SK-N-SH treated with all-trans-retinoic acid at 6 μM for 48 hours (cell line): Measurements from ENCODE around the gene COPZ2.
A peak's percentile ranks its signal among the peaks of the same experiment; 100 is the strongest.

Experiments used
- ATAC-seq: fragments of 200-7000 bp; cut with Tn5 transposase; 3 replicates; pipeline ENCODE4 v1.9.1; 2020; ENCODE audit warnings: mild to moderate bottlenecking, moderate library complexity
- CSDC2 ChIP-seq: fragments of 250-450 bp; sonication (Bioruptor Pico); IDR thresholded peaks from 2 replicates; pipeline ENCODE4 v1.5.0; 2020; ENCODE audit warnings: mild to moderate bottlenecking, moderate library complexity
- GLIS3 ChIP-seq: fragments of 250-450 bp; sonication (Bioruptor Pico); IDR thresholded peaks from 2 replicates; pipeline ENCODE4 v1.5.0; 2020; ENCODE audit warnings: mild to moderate bottlenecking, moderate library complexity
- ISL1 ChIP-seq: fragments of 250-450 bp; sonication (Bioruptor Pico); IDR thresholded peaks from 2 replicates; pipeline ENCODE4 v2.1.2; 2022; ENCODE audit warnings: mild to moderate bottlenecking, moderate library complexity
- OSR1 ChIP-seq: fragments of 250-450 bp; sonication (Bioruptor Pico); IDR thresholded peaks from 2 replicates; pipeline ENCODE4 v1.8.0; 2022; ENCODE audit warnings: moderate library complexity, mild to moderate bottlenecking, inconsistent platforms
- PPARA ChIP-seq: fragments of 250-450 bp; sonication (Bioruptor Pico); IDR thresholded peaks from 2 replicates; pipeline ENCODE4 v1.5.0; 2020; ENCODE audit warnings: mild to moderate bottlenecking, borderline replicate concordance
- RARB ChIP-seq: fragments of 250-450 bp; sonication (Bioruptor Pico); IDR thresholded peaks from 2 replicates; pipeline ENCODE4 v1.8.0; 2021; ENCODE audit warnings: mild to moderate bottlenecking, moderate library complexity
- TCF4 ChIP-seq: fragments of 250-450 bp; sonication (Bioruptor Pico); IDR thresholded peaks from 2 replicates; pipeline ENCODE4 v1.8.0; 2021; ENCODE audit warnings: mild to moderate bottlenecking, moderate library complexity, borderline replicate concordance
- TOX ChIP-seq: fragments of 250-450 bp; sonication (Bioruptor Pico); IDR thresholded peaks from 2 replicates; pipeline ENCODE4 v1.8.0; 2021; ENCODE audit warnings: mild to moderate bottlenecking, moderate library complexity, borderline replicate concordance
- ZC3H10 ChIP-seq: fragments of 250-450 bp; sonication (Bioruptor Pico); IDR thresholded peaks from 2 replicates; pipeline ENCODE4 v1.5.1; 2021; ENCODE audit warnings: mild to moderate bottlenecking, moderate library complexity
- ZFP3 ChIP-seq: fragments of 250-450 bp; sonication (Bioruptor Pico); IDR thresholded peaks from 2 replicates; pipeline ENCODE4 v1.5.0; 2020; ENCODE audit warnings: mild to moderate bottlenecking, moderate library complexity
- ZFP30 ChIP-seq: fragments of 450-650 bp; formaldehyde crosslinking; IDR thresholded peaks from 2 replicates; pipeline ENCODE4 v1.5.0; 2022; ENCODE audit warnings: mild to moderate bottlenecking, moderate library complexity
- ZNF565 ChIP-seq: fragments of 450-650 bp; formaldehyde crosslinking; conservative IDR thresholded peaks from 2 replicates; pipeline ENCODE4 v1.5.0; 2020; ENCODE audit warnings: low read depth, mild to moderate bottlenecking, moderate library complexity
- ZNF70 ChIP-seq: fragments of 450-650 bp; formaldehyde crosslinking; IDR thresholded peaks from 2 replicates; pipeline ENCODE4 v1.5.0; 2020; ENCODE audit warnings: mild to moderate bottlenecking, moderate library complexity
- ZNF8 ChIP-seq: fragments of 450-650 bp; formaldehyde crosslinking; IDR thresholded peaks from 2 replicates; pipeline ENCODE4 v1.5.0; 2020; ENCODE audit warnings: mild to moderate bottlenecking, moderate library complexity
- TF ChIP-seq, protein P1 (sequence below): fragments of 250-450 bp; sonication (Bioruptor Pico); IDR thresholded peaks from 2 replicates; pipeline ENCODE4 v1.8.0; 2020; ENCODE audit warnings: mild to moderate bottlenecking, moderate library complexity, borderline replicate concordance
- TF ChIP-seq, protein P2 (sequence below): fragments of 250-450 bp; sonication (Bioruptor Pico); IDR thresholded peaks from 2 replicates; pipeline ENCODE4 v1.5.1; 2020; ENCODE audit warnings: low read depth, mild to moderate bottlenecking, moderate library complexity
- TF ChIP-seq, protein P3 (sequence below): fragments of 250-450 bp; sonication (Bioruptor Pico); IDR thresholded peaks from 2 replicates; pipeline ENCODE4 v1.5.1; 2021; ENCODE audit warnings: mild to moderate bottlenecking, moderate library complexity
- TF ChIP-seq, protein P4 (sequence below): fragments of 250-450 bp; sonication (Bioruptor Pico); IDR thresholded peaks from 2 replicates; pipeline ENCODE4 v1.5.0; 2020; ENCODE audit warnings: mild to moderate bottlenecking, moderate library complexity
- TF ChIP-seq, protein P5 (sequence below): fragments of 250-450 bp; sonication (Bioruptor Pico); IDR thresholded peaks from 2 replicates; pipeline ENCODE4 v1.8.0; 2021; ENCODE audit warnings: low read depth, mild to moderate bottlenecking, moderate library complexity, borderline replicate concordance

COPZ2 gene

DNA sequence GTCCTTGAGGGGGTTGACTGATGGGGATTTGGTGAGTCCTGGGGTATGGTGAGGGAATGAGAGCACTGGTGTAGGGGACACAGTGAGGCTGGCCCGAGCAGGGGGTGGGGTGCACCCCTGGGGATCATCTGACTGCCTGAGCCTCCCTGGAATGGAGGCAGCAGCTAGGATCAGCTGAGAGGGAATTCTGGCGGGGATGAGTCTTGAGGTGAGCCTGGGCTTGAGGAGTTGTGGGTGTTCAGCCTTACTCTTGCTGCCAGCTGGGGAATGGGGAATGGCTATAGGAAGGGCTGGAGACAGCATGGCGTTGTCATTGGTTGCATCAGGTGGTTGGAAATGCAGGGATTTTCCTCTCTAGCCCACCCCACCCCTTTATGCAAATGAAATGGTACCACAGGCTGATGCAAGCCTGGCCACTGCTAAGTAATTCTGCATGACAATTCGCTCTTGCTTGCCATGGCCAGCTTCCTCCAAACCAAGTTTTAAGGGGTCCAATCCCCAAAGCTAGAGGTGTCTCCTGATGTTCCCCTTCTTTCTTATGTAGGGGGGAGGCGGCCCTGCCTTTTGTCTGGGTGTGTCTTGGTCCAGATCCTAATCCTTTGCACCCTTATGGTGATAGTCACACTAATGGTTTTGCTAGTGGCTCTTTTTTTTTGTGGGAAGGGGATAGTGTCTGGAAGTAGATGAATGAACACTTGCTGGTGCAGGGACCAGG, 18.1 kb upstream of the COPZ2 start (continued):
- no peak for TF ChIP-seq GLIS3 (CRISPR knock-in tag)
- TF ChIP-seq ZNF565 = no peak
- no peak for TF ChIP-seq ISL1 (CRISPR knock-in tag)
- TF ChIP-seq, all 23 proteins: peak for 0

DNA sequence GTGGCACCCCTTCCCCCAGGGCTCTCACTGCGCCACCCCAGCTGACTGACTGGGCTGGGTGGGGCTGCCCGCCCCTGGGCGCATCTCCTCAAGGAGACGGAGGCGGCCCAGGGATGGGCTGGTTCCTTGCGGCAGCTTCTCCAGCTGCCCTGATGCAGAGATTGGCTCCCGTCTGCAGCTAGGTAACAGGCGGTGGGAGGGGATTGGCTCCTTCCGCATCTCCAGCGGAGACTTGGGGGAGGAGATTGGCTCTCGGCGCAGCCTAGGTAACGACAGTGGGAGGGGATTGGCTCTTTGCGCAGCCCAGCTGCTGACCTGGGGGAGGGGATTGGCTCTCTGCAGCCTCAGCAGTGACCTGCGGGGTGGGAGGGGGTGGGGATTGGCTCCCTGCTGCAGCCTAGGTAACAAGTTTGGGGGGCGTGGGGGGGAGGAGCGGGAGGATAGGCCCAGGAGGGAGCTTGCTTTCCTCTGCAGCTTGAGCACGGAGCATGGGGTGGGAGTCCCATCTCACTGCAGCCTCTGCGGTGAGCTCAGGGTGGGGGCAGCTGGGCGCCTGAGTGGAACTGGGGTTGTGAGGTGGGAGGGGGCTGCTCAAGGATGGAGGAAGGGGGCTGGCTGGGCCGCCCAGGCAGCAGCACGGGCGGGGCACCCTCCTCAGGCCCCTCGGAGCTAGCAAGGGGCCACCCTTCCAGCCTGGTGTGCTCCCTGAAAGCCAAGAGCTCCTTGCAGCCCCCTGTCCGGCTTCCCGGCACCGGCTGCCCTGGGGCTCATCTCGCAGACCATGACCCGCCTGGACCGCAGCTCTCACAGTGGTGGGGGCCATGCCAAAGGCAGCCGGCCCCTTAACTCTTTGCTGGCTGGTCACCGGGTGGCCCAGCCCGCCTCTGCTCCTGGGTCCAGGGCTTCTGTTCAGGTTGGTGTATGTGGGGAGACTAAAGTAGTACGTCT, 16.9 kb upstream of the COPZ2 start:
- peak; percentile 73 for ATAC-seq

DNA sequence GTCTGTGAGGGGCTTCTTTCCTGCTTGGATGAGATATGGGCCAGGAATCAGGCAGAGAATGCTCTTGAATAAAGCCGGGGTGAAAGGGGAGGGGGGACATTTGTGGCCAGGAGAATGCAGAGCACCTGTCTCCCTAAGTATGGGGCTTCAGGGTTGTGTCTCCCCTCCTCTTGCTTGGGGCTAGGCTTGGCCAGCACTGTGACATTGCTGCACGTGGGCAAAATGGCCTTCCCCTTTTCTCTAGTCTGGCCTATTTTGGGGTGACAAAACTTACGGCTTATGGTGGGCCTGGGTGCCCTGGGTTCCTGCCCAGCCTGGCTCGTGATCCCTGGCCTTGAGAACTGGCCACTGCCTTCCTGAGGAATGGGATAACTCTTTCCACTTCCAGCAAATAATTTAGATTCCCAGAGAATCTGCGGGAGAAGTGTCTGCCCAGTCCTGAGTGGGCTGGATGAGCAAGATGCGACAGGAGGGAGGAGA, 16.2 kb upstream of the COPZ2 start:
- TF ChIP-seq ZFP3 (CRISPR knock-in tag) = no peak
- TF ChIP-seq, protein P1, sequence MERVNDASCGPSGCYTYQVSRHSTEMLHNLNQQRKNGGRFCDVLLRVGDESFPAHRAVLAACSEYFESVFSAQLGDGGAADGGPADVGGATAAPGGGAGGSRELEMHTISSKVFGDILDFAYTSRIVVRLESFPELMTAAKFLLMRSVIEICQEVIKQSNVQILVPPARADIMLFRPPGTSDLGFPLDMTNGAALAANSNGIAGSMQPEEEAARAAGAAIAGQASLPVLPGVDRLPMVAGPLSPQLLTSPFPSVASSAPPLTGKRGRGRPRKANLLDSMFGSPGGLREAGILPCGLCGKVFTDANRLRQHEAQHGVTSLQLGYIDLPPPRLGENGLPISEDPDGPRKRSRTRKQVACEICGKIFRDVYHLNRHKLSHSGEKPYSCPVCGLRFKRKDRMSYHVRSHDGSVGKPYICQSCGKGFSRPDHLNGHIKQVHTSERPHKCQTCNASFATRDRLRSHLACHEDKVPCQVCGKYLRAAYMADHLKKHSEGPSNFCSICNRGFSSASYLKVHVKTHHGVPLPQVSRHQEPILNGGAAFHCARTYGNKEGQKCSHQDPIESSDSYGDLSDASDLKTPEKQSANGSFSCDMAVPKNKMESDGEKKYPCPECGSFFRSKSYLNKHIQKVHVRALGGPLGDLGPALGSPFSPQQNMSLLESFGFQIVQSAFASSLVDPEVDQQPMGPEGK (CRISPR knock-in tag) = no peak
- TF ChIP-seq, protein P2, sequence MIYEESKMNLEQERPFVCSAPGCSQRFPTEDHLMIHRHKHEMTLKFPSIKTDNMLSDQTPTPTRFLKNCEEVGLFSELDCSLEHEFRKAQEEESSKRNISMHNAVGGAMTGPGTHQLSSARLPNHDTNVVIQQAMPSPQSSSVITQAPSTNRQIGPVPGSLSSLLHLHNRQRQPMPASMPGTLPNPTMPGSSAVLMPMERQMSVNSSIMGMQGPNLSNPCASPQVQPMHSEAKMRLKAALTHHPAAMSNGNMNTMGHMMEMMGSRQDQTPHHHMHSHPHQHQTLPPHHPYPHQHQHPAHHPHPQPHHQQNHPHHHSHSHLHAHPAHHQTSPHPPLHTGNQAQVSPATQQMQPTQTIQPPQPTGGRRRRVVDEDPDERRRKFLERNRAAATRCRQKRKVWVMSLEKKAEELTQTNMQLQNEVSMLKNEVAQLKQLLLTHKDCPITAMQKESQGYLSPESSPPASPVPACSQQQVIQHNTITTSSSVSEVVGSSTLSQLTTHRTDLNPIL (CRISPR knock-in tag) = no peak
- no peak for TF ChIP-seq TCF4 (CRISPR knock-in tag)
- TF ChIP-seq, protein P3, sequence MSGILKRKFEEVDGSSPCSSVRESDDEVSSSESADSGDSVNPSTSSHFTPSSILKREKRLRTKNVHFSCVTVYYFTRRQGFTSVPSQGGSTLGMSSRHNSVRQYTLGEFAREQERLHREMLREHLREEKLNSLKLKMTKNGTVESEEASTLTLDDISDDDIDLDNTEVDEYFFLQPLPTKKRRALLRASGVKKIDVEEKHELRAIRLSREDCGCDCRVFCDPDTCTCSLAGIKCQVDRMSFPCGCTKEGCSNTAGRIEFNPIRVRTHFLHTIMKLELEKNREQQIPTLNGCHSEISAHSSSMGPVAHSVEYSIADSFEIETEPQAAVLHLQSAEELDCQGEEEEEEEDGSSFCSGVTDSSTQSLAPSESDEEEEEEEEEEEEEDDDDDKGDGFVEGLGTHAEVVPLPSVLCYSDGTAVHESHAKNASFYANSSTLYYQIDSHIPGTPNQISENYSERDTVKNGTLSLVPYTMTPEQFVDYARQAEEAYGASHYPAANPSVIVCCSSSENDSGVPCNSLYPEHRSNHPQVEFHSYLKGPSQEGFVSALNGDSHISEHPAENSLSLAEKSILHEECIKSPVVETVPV (CRISPR knock-in tag) = no peak
- no peak for ATAC-seq

More for the DNA sequence above, 16.9 kb upstream of the COPZ2 start:
- TF ChIP-seq, protein P4, sequence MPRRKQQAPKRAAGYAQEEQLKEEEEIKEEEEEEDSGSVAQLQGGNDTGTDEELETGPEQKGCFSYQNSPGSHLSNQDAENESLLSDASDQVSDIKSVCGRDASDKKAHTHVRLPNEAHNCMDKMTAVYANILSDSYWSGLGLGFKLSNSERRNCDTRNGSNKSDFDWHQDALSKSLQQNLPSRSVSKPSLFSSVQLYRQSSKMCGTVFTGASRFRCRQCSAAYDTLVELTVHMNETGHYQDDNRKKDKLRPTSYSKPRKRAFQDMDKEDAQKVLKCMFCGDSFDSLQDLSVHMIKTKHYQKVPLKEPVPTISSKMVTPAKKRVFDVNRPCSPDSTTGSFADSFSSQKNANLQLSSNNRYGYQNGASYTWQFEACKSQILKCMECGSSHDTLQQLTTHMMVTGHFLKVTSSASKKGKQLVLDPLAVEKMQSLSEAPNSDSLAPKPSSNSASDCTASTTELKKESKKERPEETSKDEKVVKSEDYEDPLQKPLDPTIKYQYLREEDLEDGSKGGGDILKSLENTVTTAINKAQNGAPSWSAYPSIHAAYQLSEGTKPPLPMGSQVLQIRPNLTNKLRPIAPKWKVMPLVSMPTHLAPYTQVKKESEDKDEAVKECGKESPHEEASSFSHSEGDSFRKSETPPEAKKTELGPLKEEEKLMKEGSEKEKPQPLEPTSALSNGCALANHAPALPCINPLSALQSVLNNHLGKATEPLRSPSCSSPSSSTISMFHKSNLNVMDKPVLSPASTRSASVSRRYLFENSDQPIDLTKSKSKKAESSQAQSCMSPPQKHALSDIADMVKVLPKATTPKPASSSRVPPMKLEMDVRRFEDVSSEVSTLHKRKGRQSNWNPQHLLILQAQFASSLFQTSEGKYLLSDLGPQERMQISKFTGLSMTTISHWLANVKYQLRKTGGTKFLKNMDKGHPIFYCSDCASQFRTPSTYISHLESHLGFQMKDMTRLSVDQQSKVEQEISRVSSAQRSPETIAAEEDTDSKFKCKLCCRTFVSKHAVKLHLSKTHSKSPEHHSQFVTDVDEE (CRISPR knock-in tag) = peak; percentile 70
- TF ChIP-seq ZNF70 (CRISPR knock-in tag) = no peak

DNA sequence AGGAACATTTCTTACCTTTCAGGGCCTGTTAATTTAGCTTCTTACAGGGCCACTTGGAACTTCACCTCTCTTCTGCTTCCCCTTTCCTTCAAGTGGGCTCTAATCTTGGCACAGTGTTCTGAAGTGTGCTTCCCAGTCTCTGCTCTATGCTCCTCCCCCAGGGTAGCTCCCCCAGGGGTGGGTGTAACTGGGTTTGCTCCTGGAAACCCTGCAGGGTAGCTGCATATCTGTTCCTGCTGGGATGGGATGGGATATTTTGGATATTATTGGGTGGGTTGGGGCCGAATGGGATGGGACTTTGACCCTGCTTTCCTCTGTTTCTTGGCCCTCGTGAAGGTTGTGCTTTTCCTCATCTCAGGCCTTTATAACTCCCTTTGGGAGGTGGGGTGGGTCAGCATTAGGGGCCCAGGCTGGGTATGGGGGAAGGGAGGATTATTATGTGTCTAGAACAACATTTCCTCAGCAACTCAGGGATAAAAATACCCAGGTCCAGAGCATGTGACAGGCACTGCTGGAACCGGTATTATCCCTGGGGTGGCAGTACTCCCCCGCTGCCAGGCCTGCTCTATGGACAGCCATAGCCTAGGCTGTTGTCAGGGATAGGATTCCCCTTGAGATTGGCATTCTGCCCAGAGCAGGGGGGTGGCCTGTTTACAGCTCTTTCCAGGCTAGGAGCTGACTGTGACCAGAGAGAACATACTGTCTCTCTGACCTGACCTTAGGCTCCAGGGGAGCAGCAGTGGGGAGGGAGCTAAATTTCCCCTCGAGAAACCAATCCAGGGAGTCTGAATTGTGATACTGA, 15.6 kb upstream of the COPZ2 start:
- 0 out of 3 replicates have a peak, but pooled peaks have one; percentile 1 for ATAC-seq
- TF ChIP-seq PPARA (CRISPR knock-in tag) (no peak), ZNF8 (CRISPR knock-in tag) (no peak), ZFP30 (CRISPR knock-in tag) (no peak), OSR1 (no peak), RARB (CRISPR knock-in tag) (no peak), TOX (no peak), ZFP3 (CRISPR knock-in tag) (no peak), ISL1 (CRISPR knock-in tag) (no peak), CSDC2 (CRISPR knock-in tag) (no peak), ZC3H10 (CRISPR knock-in tag) (no peak), ZNF565 (no peak)
- TF ChIP-seq, protein P3 (CRISPR knock-in tag) = no peak
- TF ChIP-seq, protein P1 (CRISPR knock-in tag) = no peak
- TF ChIP-seq, protein P5, sequence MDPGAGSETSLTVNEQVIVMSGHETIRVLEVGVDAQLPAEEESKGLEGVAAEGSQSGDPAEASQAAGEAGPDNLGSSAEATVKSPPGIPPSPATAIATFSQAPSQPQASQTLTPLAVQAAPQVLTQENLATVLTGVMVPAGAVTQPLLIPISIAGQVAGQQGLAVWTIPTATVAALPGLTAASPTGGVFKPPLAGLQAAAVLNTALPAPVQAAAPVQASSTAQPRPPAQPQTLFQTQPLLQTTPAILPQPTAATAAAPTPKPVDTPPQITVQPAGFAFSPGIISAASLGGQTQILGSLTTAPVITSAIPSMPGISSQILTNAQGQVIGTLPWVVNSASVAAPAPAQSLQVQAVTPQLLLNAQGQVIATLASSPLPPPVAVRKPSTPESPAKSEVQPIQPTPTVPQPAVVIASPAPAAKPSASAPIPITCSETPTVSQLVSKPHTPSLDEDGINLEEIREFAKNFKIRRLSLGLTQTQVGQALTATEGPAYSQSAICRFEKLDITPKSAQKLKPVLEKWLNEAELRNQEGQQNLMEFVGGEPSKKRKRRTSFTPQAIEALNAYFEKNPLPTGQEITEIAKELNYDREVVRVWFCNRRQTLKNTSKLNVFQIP (CRISPR knock-in tag) = no peak
- TF ChIP-seq, all 23 proteins: peak for 0
